Mucosa of stomach (tissue), 1 donor: ENCODE results near the gene LIPC.

Source experiments
- H3K27me3 ChIP-seq: one replicate; pipeline ENCODE4 v1.7.0; 2013; ENCODE audit warnings: mild to moderate bottlenecking, low read length; ENCODE audit not compliant: control insufficient read depth, insufficient read depth
- H3K36me3 ChIP-seq: one replicate; pipeline ENCODE4 v1.7.0; 2013; ENCODE audit warnings: low read length; ENCODE audit not compliant: control insufficient read depth, insufficient read depth
- H3K4me1 ChIP-seq: one replicate; pipeline ENCODE4 v1.7.0; 2013; ENCODE audit warnings: mild to moderate bottlenecking, low read length; ENCODE audit not compliant: control insufficient read depth, insufficient read depth
- H3K4me3 ChIP-seq: one replicate; pipeline ENCODE4 v1.7.0; 2013; ENCODE audit warnings: low read length
- H3K9ac ChIP-seq: one replicate; pipeline ENCODE4 v1.7.0; 2013; ENCODE audit warnings: mild to moderate bottlenecking, low read length, moderate library complexity
- H3K9me3 ChIP-seq: one replicate; pipeline ENCODE4 v1.7.0; 2013; ENCODE audit warnings: mild to moderate bottlenecking, low read length, moderate library complexity; ENCODE audit not compliant: control insufficient read depth
- donor health status: Pancreatic carcinoma.

LIPC gene

GRCh38 chr15:58425185-58425584 is 6.6 kb upstream of the LIPC start:
- peaks cover 5% of the 10 kb centered on the region for H3K4me1 ChIP-seq
- H3K36me3 ChIP-seq: no peaks in the 10 kb centered on the region
- H3K9me3 ChIP-seq: no peaks in the 10 kb centered on the region
- no peaks in the 10 kb centered on the region for H3K27me3 ChIP-seq
- H3K4me3 ChIP-seq: no peak overlapping the region
- H3K9ac ChIP-seq: no peak overlapping the region

GRCh38 chr15:58425834-58426233 is 6.0 kb upstream of the LIPC start:
- Histone ChIP-seq H3K36me3 (no peaks in the 10 kb centered on the region), H3K9me3 (no peaks in the 10 kb centered on the region), H3K4me1 (peaks cover 5% of the 10 kb centered on the region), H3K27me3 (no peaks in the 10 kb centered on the region), H3K9ac (no peak overlapping the region), H3K4me3 (no peak overlapping the region)

GRCh38 chr15:58426501-58426900 is 5.3 kb upstream of the LIPC start:
- no peak overlapping the region for H3K9ac ChIP-seq
- H3K9me3 ChIP-seq: no peaks in the 10 kb centered on the region
- H3K27me3 ChIP-seq: no peaks in the 10 kb centered on the region
- H3K4me3 ChIP-seq: no peak overlapping the region
- peaks cover 5% of the 10 kb centered on the region for H3K4me1 ChIP-seq
- no peaks in the 10 kb centered on the region for H3K36me3 ChIP-seq

- no peaks in the 10 kb centered on the region for H3K9me3 ChIP-seq
- H3K27me3 ChIP-seq: no peaks in the 10 kb centered on the region
- H3K9ac ChIP-seq: no peak overlapping the region
- no peaks in the 10 kb centered on the region for H3K36me3 ChIP-seq
- H3K4me1 ChIP-seq: peaks cover 5% of the 10 kb centered on the region
- no peak overlapping the region for H3K4me3 ChIP-seq
Observed at GRCh38 chr15:58427987-58428386, 3.8 kb upstream of the LIPC start.

- Histone ChIP-seq H3K4me1 (peaks cover 3% of the 10 kb centered on the region), H3K27me3 (no peaks in the 10 kb centered on the region)
Observed at GRCh38 chr15:58430224-58430787, 1.5 kb upstream of the LIPC start.

GRCh38 chr15:58432401-58432800 is 610 bp downstream of the LIPC start:
- H3K9ac ChIP-seq: no peak overlapping the region
- H3K27me3 ChIP-seq: no peaks in the 10 kb centered on the region

More at GRCh38 chr15:58430224-58430787, 1.5 kb upstream of the LIPC start:
- Histone ChIP-seq H3K9me3 (no peaks in the 10 kb centered on the region), H3K9ac (no peak overlapping the region), H3K36me3 (no peaks in the 10 kb centered on the region), H3K4me3 (no peak overlapping the region)

GRCh38 chr15:58433597-58434333 is 2.0 kb downstream of the LIPC start:
- H3K36me3 ChIP-seq: no peaks in the 10 kb centered on the region
- no peak overlapping the region for H3K9ac ChIP-seq
- no peaks in the 10 kb centered on the region for H3K9me3 ChIP-seq
- no peaks in the 10 kb centered on the region for H3K27me3 ChIP-seq
- H3K4me1 ChIP-seq: no peaks in the 10 kb centered on the region
- no peak overlapping the region for H3K4me3 ChIP-seq

More at GRCh38 chr15:58432401-58432800, 610 bp downstream of the LIPC start:
- Histone ChIP-seq H3K36me3 (no peaks in the 10 kb centered on the region), H3K4me1 (no peaks in the 10 kb centered on the region), H3K9me3 (no peaks in the 10 kb centered on the region), H3K4me3 (no peak overlapping the region)

GRCh38 chr15:58434334-58434875 is 2.6 kb downstream of the LIPC start:
- no peak overlapping the region for H3K4me3 ChIP-seq
- H3K27me3 ChIP-seq: no peaks in the 10 kb centered on the region
- no peak overlapping the region for H3K9ac ChIP-seq
- no peaks in the 10 kb centered on the region for H3K36me3 ChIP-seq
- H3K9me3 ChIP-seq: no peaks in the 10 kb centered on the region
- H3K4me1 ChIP-seq: peaks cover 4% of the 10 kb centered on the region

GRCh38 chr15:58436552-58436951 is 4.8 kb downstream of the LIPC start:
- H3K4me3 ChIP-seq: no peak overlapping the region
- H3K9ac ChIP-seq: no peak overlapping the region
- H3K4me1 ChIP-seq: peaks cover 22% of the 10 kb centered on the region
- H3K9me3 ChIP-seq: no peaks in the 10 kb centered on the region
- H3K27me3 ChIP-seq: no peaks in the 10 kb centered on the region
- H3K36me3 ChIP-seq: no peaks in the 10 kb centered on the region

- Histone ChIP-seq H3K9me3 (no peaks in the 10 kb centered on the region), H3K4me3 (no peak overlapping the region), H3K9ac (no peak overlapping the region), H3K4me1 (peaks cover 33% of the 10 kb centered on the region), H3K36me3 (no peaks in the 10 kb centered on the region), H3K27me3 (no peaks in the 10 kb centered on the region)
Observed at GRCh38 chr15:58437531-58438105, 5.8 kb downstream of the LIPC start.

- Histone ChIP-seq H3K9ac (no peak overlapping the region), H3K4me1 (peaks cover 38% of the 10 kb centered on the region), H3K9me3 (no peaks in the 10 kb centered on the region), H3K27me3 (no peaks in the 10 kb centered on the region), H3K4me3 (no peak overlapping the region), H3K36me3 (no peaks in the 10 kb centered on the region)
Observed at GRCh38 chr15:58438111-58438510, 6.3 kb downstream of the LIPC start.

- no peaks in the 10 kb centered on the region for H3K9me3 ChIP-seq
- no peak overlapping the region for H3K4me3 ChIP-seq
- no peak overlapping the region for H3K9ac ChIP-seq
- H3K4me1 ChIP-seq: peaks cover 40% of the 10 kb centered on the region
- H3K27me3 ChIP-seq: no peaks in the 10 kb centered on the region
- no peaks in the 10 kb centered on the region for H3K36me3 ChIP-seq
Observed at GRCh38 chr15:58438956-58439355, 7.2 kb downstream of the LIPC start.
